ENCODE data around the gene ARNT2.

ARNT2 gene

GRCh38 chr15:80444680-80445251 lies 40.6 kb downstream of the ARNT2 start:
- Histone ChIP-seq H3K4me2 (ENCODE audit: low read length) (no peak overlapping the region), H3K4me1 (ENCODE audit: control insufficient read depth, insufficient read depth, low read length) (no peaks in the 10 kb centered on the region), H3K9ac (ENCODE audit: low read depth, low read length) (no peak overlapping the region), H3K9me3 (replicated peaks; ENCODE audit: low read length) (no peaks in the 10 kb centered on the region), H3K36me3 (ENCODE audit: insufficient read depth, low read length) (no peaks in the 10 kb centered on the region), H3K27me3 (ENCODE audit: control insufficient read depth, insufficient read depth, low read length) (peaks cover 3% of the 10 kb centered on the region), H3K4me3 (ENCODE audit: low read length) (no peak overlapping the region)

- no peaks in the 10 kb centered on the region for H3K4me1 ChIP-seq (ENCODE audit: control insufficient read depth, insufficient read depth, low read length)
- peaks cover 3% of the 10 kb centered on the region for H3K27me3 ChIP-seq (ENCODE audit: control insufficient read depth, insufficient read depth, low read length)
- H3K4me2 ChIP-seq (ENCODE audit: low read length) = no peak overlapping the region
- no peaks in the 10 kb centered on the region for H3K9me3 ChIP-seq (replicated peaks; ENCODE audit: low read length)
- H3K9ac ChIP-seq (ENCODE audit: low read depth, low read length) = no peak overlapping the region
- H3K4me3 ChIP-seq (ENCODE audit: low read length) = no peak overlapping the region
- no peaks in the 10 kb centered on the region for H3K36me3 ChIP-seq (ENCODE audit: insufficient read depth, low read length)
Measured at GRCh38 chr15:80445300-80446041, 41.3 kb downstream of the ARNT2 start.

- H3K4me2 ChIP-seq (ENCODE audit: low read length) = no peak overlapping the region
Measured at GRCh38 chr15:80447077-80447476, 42.9 kb downstream of the ARNT2 start.

GRCh38 chr15:80449825-80450224 lies 45.6 kb downstream of the ARNT2 start:
- no peak overlapping the region for H3K4me3 ChIP-seq (ENCODE audit: low read length)
- peaks cover 4% of the 10 kb centered on the region for H3K4me1 ChIP-seq (ENCODE audit: control insufficient read depth, insufficient read depth, low read length)
- no peaks in the 10 kb centered on the region for H3K27me3 ChIP-seq (ENCODE audit: control insufficient read depth, insufficient read depth, low read length)
- H3K9ac ChIP-seq (ENCODE audit: low read depth, low read length) = no peak overlapping the region
- H3K36me3 ChIP-seq (ENCODE audit: insufficient read depth, low read length) = no peaks in the 10 kb centered on the region
- H3K4me2 ChIP-seq (ENCODE audit: low read length) = no peak overlapping the region
- H3K9me3 ChIP-seq (replicated peaks; ENCODE audit: low read length) = no peaks in the 10 kb centered on the region

More at GRCh38 chr15:80447077-80447476, 42.9 kb downstream of the ARNT2 start:
- H3K9me3 ChIP-seq (replicated peaks; ENCODE audit: low read length) = no peaks in the 10 kb centered on the region
- H3K9ac ChIP-seq (ENCODE audit: low read depth, low read length) = no peak overlapping the region
- no peaks in the 10 kb centered on the region for H3K36me3 ChIP-seq (ENCODE audit: insufficient read depth, low read length)
- no peak overlapping the region for H3K4me3 ChIP-seq (ENCODE audit: low read length)
- no peaks in the 10 kb centered on the region for H3K27me3 ChIP-seq (ENCODE audit: control insufficient read depth, insufficient read depth, low read length)
- no peaks in the 10 kb centered on the region for H3K4me1 ChIP-seq (ENCODE audit: control insufficient read depth, insufficient read depth, low read length)

- Histone ChIP-seq H3K4me2 (ENCODE audit: low read length) (no peak overlapping the region), H3K27me3 (ENCODE audit: control insufficient read depth, insufficient read depth, low read length) (no peaks in the 10 kb centered on the region), H3K4me1 (ENCODE audit: control insufficient read depth, insufficient read depth, low read length) (peaks cover 13% of the 10 kb centered on the region), H3K9me3 (replicated peaks; ENCODE audit: low read length) (no peaks in the 10 kb centered on the region), H3K4me3 (ENCODE audit: low read length) (no peak overlapping the region), H3K36me3 (ENCODE audit: insufficient read depth, low read length) (no peaks in the 10 kb centered on the region), H3K9ac (ENCODE audit: low read depth, low read length) (no peak overlapping the region)
Measured at GRCh38 chr15:80450811-80451321, 46.7 kb downstream of the ARNT2 start.

GRCh38 chr15:80452166-80452565 lies 48.0 kb downstream of the ARNT2 start:
- Histone ChIP-seq H3K4me2 (ENCODE audit: low read length) (no peak overlapping the region), H3K4me3 (ENCODE audit: low read length) (no peak overlapping the region), H3K27me3 (ENCODE audit: control insufficient read depth, insufficient read depth, low read length) (no peaks in the 10 kb centered on the region), H3K4me1 (ENCODE audit: control insufficient read depth, insufficient read depth, low read length) (peaks cover 21% of the 10 kb centered on the region), H3K9me3 (replicated peaks; ENCODE audit: low read length) (no peaks in the 10 kb centered on the region), H3K36me3 (ENCODE audit: insufficient read depth, low read length) (no peaks in the 10 kb centered on the region), H3K9ac (ENCODE audit: low read depth, low read length) (no peak overlapping the region)

- Histone ChIP-seq H3K4me3 (ENCODE audit: low read length) (peak overlapping the region; percentile 32), H3K4me2 (ENCODE audit: low read length) (peak overlapping the region; percentile 58), H3K9ac (ENCODE audit: low read depth, low read length) (peak overlapping the region; percentile 20), H3K36me3 (ENCODE audit: insufficient read depth, low read length) (no peaks in the 10 kb centered on the region), H3K27me3 (ENCODE audit: control insufficient read depth, insufficient read depth, low read length) (no peaks in the 10 kb centered on the region), H3K9me3 (replicated peaks; ENCODE audit: low read length) (no peaks in the 10 kb centered on the region), H3K4me1 (ENCODE audit: control insufficient read depth, insufficient read depth, low read length) (peaks cover 24% of the 10 kb centered on the region)
Measured at GRCh38 chr15:80455051-80455648, 51.0 kb downstream of the ARNT2 start.

- H3K36me3 ChIP-seq (ENCODE audit: insufficient read depth, low read length) = no peaks in the 10 kb centered on the region
- peaks cover 24% of the 10 kb centered on the region for H3K4me1 ChIP-seq (ENCODE audit: control insufficient read depth, insufficient read depth, low read length)
- H3K27me3 ChIP-seq (ENCODE audit: control insufficient read depth, insufficient read depth, low read length) = no peaks in the 10 kb centered on the region
- peak overlapping the region; percentile 32 for H3K4me3 ChIP-seq (ENCODE audit: low read length)
- no peaks in the 10 kb centered on the region for H3K9me3 ChIP-seq (replicated peaks; ENCODE audit: low read length)
- peak overlapping the region; percentile 20 for H3K9ac ChIP-seq (ENCODE audit: low read depth, low read length)
- H3K4me2 ChIP-seq (ENCODE audit: low read length) = peak overlapping the region; percentile 58
Measured at GRCh38 chr15:80455668-80456442, 51.7 kb downstream of the ARNT2 start.

- H3K4me2 ChIP-seq (ENCODE audit: low read length) = no peak overlapping the region
- H3K4me3 ChIP-seq (ENCODE audit: low read length) = no peak overlapping the region
- H3K9ac ChIP-seq (ENCODE audit: low read depth, low read length) = no peak overlapping the region
- H3K36me3 ChIP-seq (ENCODE audit: insufficient read depth, low read length) = no peaks in the 10 kb centered on the region
- H3K4me1 ChIP-seq (ENCODE audit: control insufficient read depth, insufficient read depth, low read length) = peaks cover 31% of the 10 kb centered on the region
- no peaks in the 10 kb centered on the region for H3K27me3 ChIP-seq (ENCODE audit: control insufficient read depth, insufficient read depth, low read length)
- H3K9me3 ChIP-seq (replicated peaks; ENCODE audit: low read length) = no peaks in the 10 kb centered on the region
Measured at GRCh38 chr15:80456517-80457492, 52.6 kb downstream of the ARNT2 start.

- H3K36me3 ChIP-seq (ENCODE audit: insufficient read depth, low read length) = no peaks in the 10 kb centered on the region
- no peak overlapping the region for H3K9ac ChIP-seq (ENCODE audit: low read depth, low read length)
- H3K4me3 ChIP-seq (ENCODE audit: low read length) = no peak overlapping the region
- H3K4me2 ChIP-seq (ENCODE audit: low read length) = no peak overlapping the region
- no peaks in the 10 kb centered on the region for H3K9me3 ChIP-seq (replicated peaks; ENCODE audit: low read length)
- peaks cover 35% of the 10 kb centered on the region for H3K4me1 ChIP-seq (ENCODE audit: control insufficient read depth, insufficient read depth, low read length)
- H3K27me3 ChIP-seq (ENCODE audit: control insufficient read depth, insufficient read depth, low read length) = no peaks in the 10 kb centered on the region
Measured at GRCh38 chr15:80457896-80458295, 53.7 kb downstream of the ARNT2 start.

Data from skeletal muscle satellite cell (primary cell).